K562 (cell line): ENCODE results near the gene BIVM. TPM values are rescaled to one million over a fixed set of nuclear protein-coding genes. Genes with fewer than 3 reads are reported as not detected.
A peak's percentile ranks its signal among the peaks of the same experiment; 100 is the strongest.

Experiments used
- BHLHE40 ChIP-seq: IDR thresholded peaks from 2 replicates; pipeline ENCODE4 v1.6.1; 2011; ENCODE audit warnings: low read length, improper control_type of control experiment
- CBFA2T2 ChIP-seq: fragments of 450-650 bp; conservative IDR thresholded peaks from 2 replicates; pipeline ENCODE4 v1.6.1; 2017; ENCODE audit warnings: mild to moderate bottlenecking
- CHCHD3 ChIP-seq: fragments of 250-450 bp; sonication (Bioruptor Pico); IDR thresholded peaks from 2 replicates; pipeline ENCODE4 v2.1.2; 2022; ENCODE audit warnings: mild to moderate bottlenecking
- KDM5B ChIP-seq: fragments of 200-600 bp; sonication (generic); IDR thresholded peaks from 2 replicates; pipeline ENCODE4 v1.6.1; 2012; ENCODE audit warnings: low read depth, mild to moderate bottlenecking, moderate library complexity, low read length, control low read depth, inconsistent platforms; ENCODE audit not compliant: insufficient replicate concordance
- L3MBTL2 ChIP-seq: fragments of 450-650 bp; IDR thresholded peaks from 2 replicates; pipeline ENCODE4 v1.6.1; 2016; ENCODE audit warnings: mild to moderate bottlenecking, moderate library complexity
- MAZ ChIP-seq, 2 experiments: fragments of 450-650 bp in 1 of 2; sonication (generic) in 1 of 2; formaldehyde crosslinking; IDR thresholded peaks in 1 of 2; conservative IDR thresholded peaks in 1 of 2; 2 replicates each; pipeline versions ENCODE4 v1.4.0 to v1.5.0; 2020; ENCODE audit warnings: mild to moderate bottlenecking in 1 of 2, missing genetic modification reagents in 1 of 2
- MECOM ChIP-seq: fragments of 250-450 bp; sonication (Bioruptor Pico); IDR thresholded peaks from 2 replicates; pipeline ENCODE4 v1.8.0; 2022; ENCODE audit warnings: inconsistent platforms
- MED1 ChIP-seq: sonication (generic); formaldehyde crosslinking; IDR thresholded peaks from 2 replicates; pipeline ENCODE4 v1.8.1; 2023; ENCODE audit warnings: missing genetic modification reagents, borderline replicate concordance
- MTA1 ChIP-seq: fragments of 450-650 bp; IDR thresholded peaks from 2 replicates; pipeline ENCODE4 v1.6.1; 2017; ENCODE audit warnings: borderline replicate concordance
- NR3C1 ChIP-seq: sonication (generic); formaldehyde crosslinking; IDR thresholded peaks from 2 replicates; pipeline ENCODE4 v1.8.1; 2022; ENCODE audit warnings: missing genetic modification reagents
- POLR2B ChIP-seq: fragments of 450-650 bp; IDR thresholded peaks from 2 replicates; pipeline ENCODE4 v1.6.1; 2018; ENCODE audit warnings: low read depth; ENCODE audit not compliant: partially characterized antibody
- POLR2G ChIP-seq: fragments of 200-400 bp; formaldehyde crosslinking; IDR thresholded peaks from 2 replicates; pipeline ENCODE4 v1.6.1; 2017; ENCODE audit warnings: low read depth, mild to moderate bottlenecking, antibody characterized with exemption, low read length, moderate library complexity
- PRPF4 ChIP-seq: fragments of 200-400 bp; formaldehyde crosslinking; IDR thresholded peaks from one replicate; pipeline ENCODE4 v1.6.1; 2017; ENCODE audit warnings: low read length, low read depth, mild to moderate bottlenecking; ENCODE audit not compliant: insufficient read depth, poor library complexity, severe bottlenecking
- RBM22 ChIP-seq: fragments of 200-400 bp; formaldehyde crosslinking; IDR thresholded peaks from 2 replicates; pipeline ENCODE4 v1.6.1; 2018; ENCODE audit warnings: low read length, low read depth; ENCODE audit not compliant: poor library complexity, severe bottlenecking
- SRSF1 ChIP-seq: fragments of 200-400 bp; formaldehyde crosslinking; IDR thresholded peaks from 2 replicates; pipeline ENCODE4 v1.6.1; 2017; ENCODE audit warnings: mild to moderate bottlenecking, low read depth, low read length, moderate library complexity
- SUPT5H ChIP-seq: fragments of 450-650 bp; IDR thresholded peaks from 2 replicates; pipeline ENCODE4 v1.6.1; 2016
- TEAD1 ChIP-seq, 2 experiments: fragments of 450-650 bp in 1 of 2; sonication (generic) in 1 of 2; formaldehyde crosslinking; IDR thresholded peaks; 2 replicates each; pipeline versions ENCODE4 v1.4.0 to v1.8.0; 2020 to 2022; ENCODE audit warnings: mild to moderate bottlenecking in 2 of 2, missing genetic modification reagents in 1 of 2
- ZBTB12 ChIP-seq: fragments of 250-450 bp; sonication (Bioruptor Pico); IDR thresholded peaks from 2 replicates; pipeline ENCODE4 v1.4.0; 2020
- ZNF143 ChIP-seq: sonication (generic); formaldehyde crosslinking; IDR thresholded peaks from 2 replicates; pipeline ENCODE4 v1.9.0; 2022; ENCODE audit warnings: mild to moderate bottlenecking, missing genetic modification reagents
- ZNF174 ChIP-seq: fragments of 250-450 bp; sonication (Bioruptor Pico); IDR thresholded peaks from 2 replicates; pipeline ENCODE4 v1.4.0; 2020; ENCODE audit warnings: mild to moderate bottlenecking
- ZNF431 ChIP-seq: sonication (generic); formaldehyde crosslinking; IDR thresholded peaks from 2 replicates; pipeline ENCODE4 v1.8.0; 2022; ENCODE audit warnings: mild to moderate bottlenecking, missing genetic modification reagents
- ZNF76 ChIP-seq: fragments of 250-450 bp; sonication (Bioruptor Pico); IDR thresholded peaks from 2 replicates; pipeline ENCODE4 v1.4.0; 2020; ENCODE audit warnings: mild to moderate bottlenecking, moderate library complexity, borderline replicate concordance
- polyA plus RNA-seq, 8 experiments: library from polyadenylated mRNA; depleted of rRNA in 4 of 8; stranded (reverse) in 5 of 8; unstranded in 3 of 8; fragments of >200 nt; fragmentation: Nextera tagmentation in 2 of 8; fragmentation: Illumina TruSeq in 1 of 8; extraction: Ambion mirVana in 2 of 8; extraction: Trizol in 1 of 8; gene quantifications; 2 replicates each; pipeline versions ENCODE4 v1.2.1 to v1.2.3, GENCODE V29; 2011 to 2014; ENCODE audit warnings: inconsistent platforms in 1 of 8, missing spikeins in 1 of 8
- total RNA-seq, 7 experiments: library from RNA; depleted of rRNA in 6 of 7; stranded (reverse); fragments of >200 nt in 6 of 7; fragmentation: Illumina TruSeq in 2 of 7; extraction: Trizol in 2 of 7; gene quantifications; 2 replicates each; pipeline versions ENCODE4 v1.2.1 to v1.2.3, GENCODE V29; 2011 to 2021; ENCODE audit warnings: low replicate concordance in 1 of 7
- TF ChIP-seq, protein P1 (sequence below), 2 experiments: fragments of 150-350 bp in 1 of 2; IDR thresholded peaks; 2 replicates each; pipeline ENCODE4 v1.6.1; 2012 to 2016; ENCODE audit warnings: low read depth in 2 of 2, low read length in 2 of 2, mild to moderate bottlenecking in 1 of 2, moderate library complexity in 1 of 2
- TF ChIP-seq, protein P2 (sequence below): fragments of 250-450 bp; sonication (Bioruptor Pico); IDR thresholded peaks from 2 replicates; pipeline ENCODE4 v1.8.0; 2022; ENCODE audit warnings: moderate library complexity, mild to moderate bottlenecking, inconsistent platforms

Gene BIVM
- total and polyA plus RNA-seq, 9 of the 15 experiments (the other 6 are each of a cell fraction or from before 2014, with no cell fraction given), result 3.6 to 23.1 (median 16.8) TPM

DNA sequence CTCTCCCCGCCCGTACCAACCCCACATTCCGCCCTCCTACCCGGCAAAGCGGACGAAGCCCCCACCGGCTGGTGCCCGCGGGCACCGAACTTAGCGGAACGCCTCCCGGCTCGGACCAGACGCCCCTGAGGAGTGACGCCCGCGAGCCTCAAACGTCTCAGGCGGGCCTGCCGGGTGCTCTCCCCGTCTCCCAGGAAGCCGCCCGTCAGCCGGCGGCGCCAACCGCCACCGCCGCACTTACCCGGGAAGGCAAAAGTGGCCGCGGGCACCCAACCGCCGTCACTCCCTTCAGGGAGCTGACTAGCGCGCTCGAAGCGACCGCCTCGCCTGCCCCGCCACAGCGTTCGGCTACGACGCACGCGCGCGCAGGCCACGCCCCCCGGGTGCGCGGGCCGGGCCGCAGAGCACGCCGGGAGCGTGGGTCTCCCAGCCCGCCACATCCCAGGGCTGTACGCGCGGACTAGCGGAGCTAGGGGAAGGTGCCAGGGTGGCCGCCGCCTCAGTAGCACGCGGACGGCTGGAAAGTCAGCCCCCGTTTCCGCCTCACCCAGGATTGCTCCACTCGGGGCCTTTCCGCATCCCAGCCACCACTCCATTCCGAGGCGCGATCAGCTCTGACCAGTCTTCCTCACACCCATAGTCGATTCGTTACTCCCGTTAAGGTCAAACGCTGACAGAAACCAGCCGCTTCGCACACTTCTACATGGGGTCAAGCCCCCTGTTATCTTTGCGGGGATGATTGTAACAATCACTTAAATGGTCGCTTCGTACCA lies 25.3 kb upstream of the BIVM start, which contains the start of gene TEX30 (continued):
- TF ChIP-seq ZNF174 (CRISPR knock-in tag) (no peak), MECOM (CRISPR knock-in tag) (peak; percentile 73; the same call in 1 of the 2 replicates), RBM22 (peak; percentile 60), POLR2B (peak; percentile 63), ZNF143 (CRISPR knock-in tag) (peak; percentile 79), MTA1 (no peak), ZBTB12 (no peak), L3MBTL2 (peak; percentile 97), CHCHD3 (no peak), PRPF4 (peak; percentile 17), ZNF76 (no peak), NR3C1 (CRISPR knock-in tag) (peak; percentile 89), MED1 (CRISPR knock-in tag) (no peak), KDM5B (peak; percentile 86), TEAD1 (CRISPR knock-in tag; IDR thresholded peaks at IDR 0.05) (peak in 1 of 2 experiments; percentile 43; a peak in 1 of 4 replicates), MAZ (CRISPR knock-in tag; conservative IDR thresholded peaks at IDR 0.05 in 1 of 2, IDR thresholded peaks at IDR 0.05 in 1 of 2) (0 out of 4 replicates have a peak, but pooled peaks of 1 of the 2 experiments have one; percentile 37), SUPT5H (peak; percentile 77), BHLHE40 (no peak), ZNF431 (CRISPR knock-in tag) (peak; percentile 86), CBFA2T2 (no peak), POLR2G (peak; percentile 97), SRSF1 (no peak)
- TF ChIP-seq, protein P1, sequence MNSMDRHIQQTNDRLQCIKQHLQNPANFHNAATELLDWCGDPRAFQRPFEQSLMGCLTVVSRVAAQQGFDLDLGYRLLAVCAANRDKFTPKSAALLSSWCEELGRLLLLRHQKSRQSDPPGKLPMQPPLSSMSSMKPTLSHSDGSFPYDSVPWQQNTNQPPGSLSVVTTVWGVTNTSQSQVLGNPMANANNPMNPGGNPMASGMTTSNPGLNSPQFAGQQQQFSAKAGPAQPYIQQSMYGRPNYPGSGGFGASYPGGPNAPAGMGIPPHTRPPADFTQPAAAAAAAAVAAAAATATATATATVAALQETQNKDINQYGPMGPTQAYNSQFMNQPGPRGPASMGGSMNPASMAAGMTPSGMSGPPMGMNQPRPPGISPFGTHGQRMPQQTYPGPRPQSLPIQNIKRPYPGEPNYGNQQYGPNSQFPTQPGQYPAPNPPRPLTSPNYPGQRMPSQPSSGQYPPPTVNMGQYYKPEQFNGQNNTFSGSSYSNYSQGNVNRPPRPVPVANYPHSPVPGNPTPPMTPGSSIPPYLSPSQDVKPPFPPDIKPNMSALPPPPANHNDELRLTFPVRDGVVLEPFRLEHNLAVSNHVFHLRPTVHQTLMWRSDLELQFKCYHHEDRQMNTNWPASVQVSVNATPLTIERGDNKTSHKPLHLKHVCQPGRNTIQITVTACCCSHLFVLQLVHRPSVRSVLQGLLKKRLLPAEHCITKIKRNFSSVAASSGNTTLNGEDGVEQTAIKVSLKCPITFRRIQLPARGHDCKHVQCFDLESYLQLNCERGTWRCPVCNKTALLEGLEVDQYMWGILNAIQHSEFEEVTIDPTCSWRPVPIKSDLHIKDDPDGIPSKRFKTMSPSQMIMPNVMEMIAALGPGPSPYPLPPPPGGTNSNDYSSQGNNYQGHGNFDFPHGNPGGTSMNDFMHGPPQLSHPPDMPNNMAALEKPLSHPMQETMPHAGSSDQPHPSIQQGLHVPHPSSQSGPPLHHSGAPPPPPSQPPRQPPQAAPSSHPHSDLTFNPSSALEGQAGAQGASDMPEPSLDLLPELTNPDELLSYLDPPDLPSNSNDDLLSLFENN (IDR thresholded peaks at IDR 0.05; ENCODE audit: low read depth in 2 of 2, low read length in 2 of 2), result no peak
- TF ChIP-seq, protein P2, sequence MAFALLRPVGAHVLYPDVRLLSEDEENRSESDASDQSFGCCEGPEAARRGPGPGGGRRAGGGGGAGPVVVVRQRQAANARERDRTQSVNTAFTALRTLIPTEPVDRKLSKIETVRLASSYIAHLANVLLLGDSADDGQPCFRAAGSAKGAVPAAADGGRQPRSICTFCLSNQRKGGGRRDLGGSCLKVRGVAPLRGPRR, result no peak
